ENCODE measurements around the gene TRAPPC3. TPM values are rescaled to one million over a fixed set of nuclear protein-coding genes. Genes with fewer than 3 reads are reported as not detected.

Gene TRAPPC3
- total RNA-seq, 4 donors from 2014 or later = 54.6 to 165 (median 105) TPM

GRCh38 chr1:36093929-36094328, 55.4 kb downstream of the TRAPPC3 start:
- in situ Hi-C loops (cut with MboI; ENCODE audit: low pct_ligation_motif_present in 1 of 4, low pct_unique_long_range_greater_than_20kb in 1 of 4, low sequenced_read_pairs in 3 of 4) = loop anchor here in 1 of 4 donors (10.0 kb wide), 1 partner anchor 91 kb away; no protein-coding TSS in a partner anchor
- no peak overlapping the region for H3K27ac ChIP-seq
- peaks cover 0 to 28% (median 9%) of the 10 kb centered on the region in 4 donors for H3K36me3 ChIP-seq

GRCh38 chr1:36093226-36093625, 56.1 kb downstream of the TRAPPC3 start:
- in situ Hi-C loops (cut with MboI; ENCODE audit: low pct_ligation_motif_present in 1 of 4, low pct_unique_long_range_greater_than_20kb in 1 of 4, low sequenced_read_pairs in 3 of 4) (loop anchor here in 1 of 4 donors (10.0 kb wide), 1 partner anchor 92 kb away; no protein-coding TSS in a partner anchor), intact Hi-C loops (cut with DNase I; ENCODE audit: low total_unique reads) (no loop called here)
- no peak for TF ChIP-seq CTCF (IDR thresholded peaks at IDR 0.05)
- no peak for TF ChIP-seq EP300 (IDR thresholded peaks at IDR 0.05; ENCODE audit: low read depth)
- TF ChIP-seq POLR2AphosphoS5 (IDR thresholded peaks at IDR 0.05) = no peak
- no peak for TF ChIP-seq POLR2A (IDR thresholded peaks at IDR 0.05)
- Histone ChIP-seq H3K27me3 (no peaks in the 10 kb centered on the region), H3K36me3 (peaks cover 0 to 28% (median 9%) of the 10 kb centered on the region in 4 donors), H3K27ac (no peak overlapping the region), H3K4me3 (no peak overlapping the region), H3K4me1 (peaks cover 8 to 23% (median 14%) of the 10 kb centered on the region in 4 donors), H3K9me3 (no peaks in the 10 kb centered on the region)
- DNase-seq = no peak
- WGBS, 2 donors (ENCODE audit: low coverage in 1 of 2) = 91% methylated on average over 6 of the region's 7 CpGs; no CpG with 5 or more reads in 1 of the 2 donors

More at GRCh38 chr1:36093929-36094328, 55.4 kb downstream of the TRAPPC3 start:
- TF ChIP-seq CTCF (IDR thresholded peaks at IDR 0.05) = no peak
- TF ChIP-seq POLR2AphosphoS5 (IDR thresholded peaks at IDR 0.05) = no peak
- TF ChIP-seq POLR2A (IDR thresholded peaks at IDR 0.05) = no peak
- TF ChIP-seq EP300 (IDR thresholded peaks at IDR 0.05; ENCODE audit: low read depth) = no peak
- H3K4me3 ChIP-seq = no peak overlapping the region
- WGBS, 2 donors (ENCODE audit: low coverage in 1 of 2) = 84% methylated on average over 3 of the region's 3 CpGs; no CpG with 5 or more reads in 1 of the 2 donors
- no peak for DNase-seq
- H3K27me3 ChIP-seq = no peaks in the 10 kb centered on the region
- H3K9me3 ChIP-seq = no peaks in the 10 kb centered on the region
- H3K4me1 ChIP-seq = peaks cover 6 to 20% (median 11%) of the 10 kb centered on the region in 4 donors
- intact Hi-C loops (cut with DNase I; ENCODE audit: low total_unique reads) = no loop called here

- intact Hi-C loops (cut with DNase I; ENCODE audit: low total_unique reads) = no loop called here
- H3K9me3 ChIP-seq = no peaks in the 10 kb centered on the region
- no peaks in the 10 kb centered on the region for H3K27me3 ChIP-seq
- no peak overlapping the region for H3K4me3 ChIP-seq
- peaks cover 10 to 25% (median 16%) of the 10 kb centered on the region in 4 donors for H3K4me1 ChIP-seq
- WGBS, 2 donors (ENCODE audit: low coverage in 1 of 2) = 81% methylated on average over 9 of the region's 9 CpGs; no CpG with 5 or more reads in 1 of the 2 donors
- no peak overlapping the region for H3K27ac ChIP-seq
- DNase-seq = no peak
- TF ChIP-seq EP300 (IDR thresholded peaks at IDR 0.05; ENCODE audit: low read depth) (no peak), CTCF (IDR thresholded peaks at IDR 0.05) (no peak), POLR2A (IDR thresholded peaks at IDR 0.05) (no peak), POLR2AphosphoS5 (IDR thresholded peaks at IDR 0.05) (no peak)
- in situ Hi-C loops (cut with MboI; ENCODE audit: low pct_ligation_motif_present in 1 of 4, low pct_unique_long_range_greater_than_20kb in 1 of 4, low sequenced_read_pairs in 3 of 4) = loop anchor here in 1 of 4 donors (10.0 kb wide), 1 partner anchor 92 kb away; no protein-coding TSS in a partner anchor
- H3K36me3 ChIP-seq = peaks cover 0 to 28% (median 9%) of the 10 kb centered on the region in 4 donors
Observed at GRCh38 chr1:36092798-36093185, 56.5 kb downstream of the TRAPPC3 start.

- intact Hi-C loops (cut with DNase I; ENCODE audit: low total_unique reads) (no loop called here), in situ Hi-C loops (cut with MboI; ENCODE audit: low pct_ligation_motif_present in 1 of 4, low pct_unique_long_range_greater_than_20kb in 1 of 4, low sequenced_read_pairs in 3 of 4) (loop anchor here in 1 of 4 donors (10.0 kb wide), 1 partner anchor 93 kb away; no protein-coding TSS in a partner anchor)
- no peak for TF ChIP-seq CTCF (IDR thresholded peaks at IDR 0.05)
- TF ChIP-seq POLR2A (IDR thresholded peaks at IDR 0.05) = no peak
- no peak for TF ChIP-seq EP300 (IDR thresholded peaks at IDR 0.05; ENCODE audit: low read depth)
- Histone ChIP-seq H3K27ac (no peak overlapping the region), H3K4me1 (peaks cover 10 to 25% (median 16%) of the 10 kb centered on the region in 4 donors), H3K9me3 (no peaks in the 10 kb centered on the region), H3K4me3 (no peak overlapping the region), H3K36me3 (peaks cover 0 to 28% (median 9%) of the 10 kb centered on the region in 4 donors), H3K27me3 (no peaks in the 10 kb centered on the region)
- DNase-seq = no peak
- 94% methylated on average over 17 of the region's 17 CpGs; no CpG with 5 or more reads in 1 of the 2 donors for WGBS, 2 donors (ENCODE audit: low coverage in 1 of 2)
Observed at GRCh38 chr1:36092166-36092797, 57.0 kb downstream of the TRAPPC3 start.

Measured in transverse colon (tissue), 4 donors.